ENCODE data around the gene ZNF726. TPM values are rescaled to one million over a fixed set of nuclear protein-coding genes. Genes with fewer than 3 reads are reported as not detected.
"Not testable (repeated sequence)": the region's sequence is repeated elsewhere in the genome, so short reads cannot be mapped to it uniquely, and the experiment has no call there.

The ZNF726 gene
- total RNA-seq, 1 experiment from 2014 or later, result 0.80 TPM

DNA sequence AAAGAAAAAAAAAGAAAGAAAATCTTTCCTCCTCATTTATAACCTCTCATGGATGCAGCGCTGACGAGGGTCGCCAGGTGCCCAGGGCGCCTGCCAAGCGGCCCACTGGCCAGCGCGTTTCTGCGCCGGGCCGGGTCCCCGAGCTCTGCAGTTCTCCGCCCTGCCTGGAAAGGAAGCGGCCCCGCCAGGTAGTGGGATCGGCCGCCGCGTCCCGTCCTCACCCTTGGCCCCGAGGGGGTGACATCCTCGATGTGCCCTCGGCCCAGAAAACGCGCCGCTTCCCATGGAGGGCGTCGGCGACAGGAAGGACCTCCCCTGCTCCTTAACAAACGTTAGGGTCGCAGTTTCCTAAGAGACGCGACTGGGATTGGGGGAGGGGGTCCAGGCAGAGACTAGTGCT lies 56.9 kb downstream of the ZNF726 start:
- Histone ChIP-seq H3K4me1 (ENCODE audit: insufficient read depth, low read length, poor library complexity, severe bottlenecking) (no peaks in the 10 kb centered on the region), H3K27me3 (replicated peaks; ENCODE audit: insufficient read depth, low read depth, low read length, poor library complexity) (no peaks in the 10 kb centered on the region), H3K36me3 (ENCODE audit: insufficient read depth, low read length, poor library complexity, severe bottlenecking) (no peaks in the 10 kb centered on the region), H3K4me3 (ENCODE audit: low read depth, low read length, poor library complexity, severe bottlenecking) (no peak overlapping the region), H3K27ac (ENCODE audit: low read depth, low read length, poor library complexity, severe bottlenecking) (no peak overlapping the region), H3K9me3 (ENCODE audit: low read depth, low read length, poor library complexity, severe bottlenecking) (peaks cover 13% of the 10 kb centered on the region)
- BruUV-seq (replicated peaks), result no TSS peak
- CTCF ChIA-PET, result no interaction called here
- intact Hi-C loops (cut with micrococcal nuclease; ENCODE audit: unreplicated experiment), result no loop called here
- no peak for DNase-seq (ENCODE audit: low spot score)
- TF ChIP-seq CTCF (conservative IDR thresholded peaks at IDR 0.05; ENCODE audit: low read depth, low read length) (no peak), EZH2 (IDR thresholded peaks at IDR 0.05; ENCODE audit: borderline replicate concordance, low read depth, low read length, poor library complexity, severe bottlenecking) (no peak)
- POLR2A ChIA-PET (ENCODE audit: low non-redundant PET), result no interaction called here

- H3K27me3 ChIP-seq (replicated peaks; ENCODE audit: insufficient read depth, low read depth, low read length, poor library complexity), result no peaks in the 10 kb centered on the region
- POLR2A ChIA-PET (ENCODE audit: low non-redundant PET), result no interaction called here
- H3K9me3 ChIP-seq (ENCODE audit: low read depth, low read length, poor library complexity, severe bottlenecking), result peaks cover 9% of the 10 kb centered on the region
- no peak overlapping the region for H3K27ac ChIP-seq (ENCODE audit: low read depth, low read length, poor library complexity, severe bottlenecking)
- H3K4me3 ChIP-seq (ENCODE audit: low read depth, low read length, poor library complexity, severe bottlenecking), result no peak overlapping the region
- DNase-seq (ENCODE audit: low spot score), result no peak
- intact Hi-C loops (cut with micrococcal nuclease; ENCODE audit: unreplicated experiment), result no loop called here
- TF ChIP-seq EZH2 (IDR thresholded peaks at IDR 0.05; ENCODE audit: borderline replicate concordance, low read depth, low read length, poor library complexity, severe bottlenecking) (no peak), CTCF (conservative IDR thresholded peaks at IDR 0.05; ENCODE audit: low read depth, low read length) (no peak)
- CTCF ChIA-PET, result no interaction called here
- no peaks in the 10 kb centered on the region for H3K36me3 ChIP-seq (ENCODE audit: insufficient read depth, low read length, poor library complexity, severe bottlenecking)
- H3K4me1 ChIP-seq (ENCODE audit: insufficient read depth, low read length, poor library complexity, severe bottlenecking), result no peaks in the 10 kb centered on the region
- BruUV-seq (replicated peaks), result no TSS peak
These were observed 57.5 kb downstream of the ZNF726 start for GRCh38 chr19:23972161-23972560.

DNA sequence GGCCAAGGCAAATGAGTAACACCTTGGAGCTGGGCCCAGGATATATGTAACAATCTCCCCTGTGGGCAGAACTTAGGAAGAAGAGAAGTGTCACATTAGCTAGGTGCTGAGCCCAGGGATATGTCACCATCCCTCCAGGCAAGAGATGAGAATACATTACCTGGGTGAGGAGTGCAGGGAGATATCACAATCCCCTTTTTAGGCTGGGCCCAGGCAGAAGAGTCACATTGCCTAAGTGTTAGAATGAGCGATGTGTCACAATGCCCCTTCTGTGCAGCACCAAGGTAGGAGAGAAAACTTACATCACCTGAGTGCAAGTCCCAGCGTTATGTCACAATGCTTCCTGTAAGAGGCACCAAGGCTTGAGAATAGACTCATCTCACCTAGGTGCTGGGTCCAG lies 60.3 kb downstream of the ZNF726 start:
- POLR2A ChIA-PET (ENCODE audit: low non-redundant PET), result no interaction called here
- TF ChIP-seq EZH2 (IDR thresholded peaks at IDR 0.05; ENCODE audit: borderline replicate concordance, low read depth, low read length, poor library complexity, severe bottlenecking) (no peak), CTCF (conservative IDR thresholded peaks at IDR 0.05; ENCODE audit: low read depth, low read length) (no peak)
- BruUV-seq (replicated peaks), result no TSS peak
- no peak for DNase-seq (ENCODE audit: low spot score)
- peaks cover 11% of the 10 kb centered on the region for H3K9me3 ChIP-seq (ENCODE audit: low read depth, low read length, poor library complexity, severe bottlenecking)
- no peaks in the 10 kb centered on the region for H3K4me1 ChIP-seq (ENCODE audit: insufficient read depth, low read length, poor library complexity, severe bottlenecking)
- no peaks in the 10 kb centered on the region for H3K27me3 ChIP-seq (replicated peaks; ENCODE audit: insufficient read depth, low read depth, low read length, poor library complexity)
- CTCF ChIA-PET, result no interaction called here
- no peaks in the 10 kb centered on the region for H3K36me3 ChIP-seq (ENCODE audit: insufficient read depth, low read length, poor library complexity, severe bottlenecking)
- intact Hi-C loops (cut with micrococcal nuclease; ENCODE audit: unreplicated experiment), result no loop called here
- H3K4me3 ChIP-seq (ENCODE audit: low read depth, low read length, poor library complexity, severe bottlenecking), result no peak overlapping the region
- H3K27ac ChIP-seq (ENCODE audit: low read depth, low read length, poor library complexity, severe bottlenecking), result no peak overlapping the region

DNA sequence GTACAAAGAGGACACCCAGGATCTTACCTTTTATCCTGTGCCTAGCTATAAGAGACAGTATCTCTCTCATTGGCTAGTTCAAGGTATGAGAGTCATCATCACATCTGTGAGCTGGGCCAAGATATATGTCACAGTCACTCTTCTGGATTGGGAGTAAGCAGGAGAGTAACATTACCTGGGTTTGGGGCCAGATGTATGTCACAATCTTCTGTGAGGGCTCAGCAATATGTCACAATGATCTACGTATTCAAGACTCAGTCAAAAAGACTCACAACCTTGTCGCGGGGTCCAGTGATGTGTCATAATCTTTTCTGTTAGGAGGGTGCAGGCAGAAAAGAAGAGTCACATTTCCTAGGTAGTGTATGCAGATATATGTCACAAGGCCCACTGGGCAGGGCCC lies 61.9 kb downstream of the ZNF726 start:
- H3K4me1 ChIP-seq (ENCODE audit: insufficient read depth, low read length, poor library complexity, severe bottlenecking); BruUV-seq (replicated peaks); POLR2A ChIA-PET (ENCODE audit: low non-redundant PET); H3K4me3 ChIP-seq (ENCODE audit: low read depth, low read length, poor library complexity, severe bottlenecking); DNase-seq (ENCODE audit: low spot score); H3K36me3 ChIP-seq (ENCODE audit: insufficient read depth, low read length, poor library complexity, severe bottlenecking); CTCF ChIA-PET; H3K27me3 ChIP-seq (replicated peaks; ENCODE audit: insufficient read depth, low read depth, low read length, poor library complexity); intact Hi-C loops (cut with micrococcal nuclease; ENCODE audit: unreplicated experiment); H3K27ac ChIP-seq (ENCODE audit: low read depth, low read length, poor library complexity, severe bottlenecking): not testable (repeated sequence)
- peaks cover 13% of the 10 kb centered on the region for H3K9me3 ChIP-seq (ENCODE audit: low read depth, low read length, poor library complexity, severe bottlenecking)

DNA sequence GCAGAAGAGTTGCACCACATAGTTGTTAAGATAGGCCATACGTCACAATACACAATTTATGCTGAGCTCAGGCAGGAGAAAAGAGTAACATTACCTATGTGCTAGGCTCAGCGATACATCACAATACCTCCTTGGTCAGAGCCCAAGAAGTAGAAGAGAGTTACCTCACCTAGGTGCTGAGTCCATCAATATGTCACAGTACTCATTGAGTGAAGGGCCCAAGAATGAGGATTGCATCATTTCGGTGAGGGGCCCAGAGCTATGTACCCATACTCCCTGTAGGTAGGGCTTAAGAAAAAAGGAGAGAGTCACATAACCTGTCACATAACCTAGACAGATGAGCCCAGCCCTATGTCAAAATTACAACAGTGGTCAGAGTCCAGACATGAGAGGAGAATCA lies 62.6 kb downstream of the ZNF726 start:
- H3K9me3 ChIP-seq (ENCODE audit: low read depth, low read length, poor library complexity, severe bottlenecking), result peaks cover 20% of the 10 kb centered on the region
- DNase-seq (ENCODE audit: low spot score); POLR2A ChIA-PET (ENCODE audit: low non-redundant PET); intact Hi-C loops (cut with micrococcal nuclease; ENCODE audit: unreplicated experiment); BruUV-seq (replicated peaks); CTCF ChIA-PET; H3K4me3 ChIP-seq (ENCODE audit: low read depth, low read length, poor library complexity, severe bottlenecking); H3K27me3 ChIP-seq (replicated peaks; ENCODE audit: insufficient read depth, low read depth, low read length, poor library complexity); H3K4me1 ChIP-seq (ENCODE audit: insufficient read depth, low read length, poor library complexity, severe bottlenecking); H3K36me3 ChIP-seq (ENCODE audit: insufficient read depth, low read length, poor library complexity, severe bottlenecking); H3K27ac ChIP-seq (ENCODE audit: low read depth, low read length, poor library complexity, severe bottlenecking): not testable (repeated sequence)

Measured in A673 (cell line).